Measurements from ENCODE around the gene CCDC61. TPM values are rescaled to one million over a fixed set of nuclear protein-coding genes. Genes with fewer than 3 reads are reported as not detected.

The CCDC61 gene
- polyA plus RNA-seq, 4 donors, result 7.8 to 13.3 (median 10.7) TPM

DNA sequence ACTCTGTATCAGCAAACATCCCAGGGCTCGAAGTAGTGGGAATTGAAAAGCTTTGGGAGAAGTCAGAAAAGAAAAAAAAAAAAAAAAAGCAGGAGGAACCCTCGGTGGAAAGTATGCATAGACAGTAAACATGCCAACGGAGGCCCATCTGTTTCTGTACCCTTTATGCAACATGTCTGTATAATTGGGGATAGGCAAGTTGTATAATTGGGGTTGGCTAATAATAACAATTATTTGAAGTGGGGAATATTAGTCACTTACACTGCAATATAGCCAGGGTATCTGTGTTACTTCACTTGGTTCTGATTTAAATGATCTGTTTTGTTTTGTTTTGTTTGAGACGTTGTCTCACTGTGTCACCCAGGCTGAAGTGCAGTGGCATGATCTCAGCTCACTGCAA, 57.6 kb downstream of the CCDC61 start:
- H3K27me3 ChIP-seq (ENCODE audit: control insufficient read depth in 3 of 3, insufficient read depth in 3 of 3, low read length in 3 of 3), result peaks cover 0 to 2% (median 0%) of the 10 kb centered on the region in 3 donors
- no peak overlapping the region for H3K27ac ChIP-seq (ENCODE audit: low read depth in 1 of 3, low read length in 2 of 3)
- WGBS, 3 donors, result 51 to 57% (median 53%) methylated on average over 4 of the region's 4 CpGs
- no peak overlapping the region for H3K4me3 ChIP-seq (ENCODE audit: low read depth in 1 of 3, low read length in 3 of 3)
- FAIRE-seq (no peak), DNase-seq (no peak)
- H3K4me1 ChIP-seq (ENCODE audit: control insufficient read depth in 3 of 3, insufficient read depth in 2 of 3, low read depth in 1 of 3, low read length in 2 of 3), result no peaks in the 10 kb centered on the region
- H3K9me3 ChIP-seq (ENCODE audit: control insufficient read depth in 2 of 2, insufficient read depth in 1 of 2, low read depth in 1 of 2, low read length in 1 of 2), result peaks cover 0 to 2% of the 10 kb centered on the region in 2 donors
- H3K36me3 ChIP-seq (ENCODE audit: control insufficient read depth in 3 of 3, insufficient read depth in 2 of 3, low read depth in 1 of 3, low read length in 3 of 3), result no peaks in the 10 kb centered on the region

GRCh38 chr19:46056536-46056935, 61.3 kb downstream of the CCDC61 start:
- Histone ChIP-seq H3K4me3 (ENCODE audit: low read depth in 1 of 3, low read length in 3 of 3) (no peak overlapping the region), H3K36me3 (ENCODE audit: control insufficient read depth in 3 of 3, insufficient read depth in 2 of 3, low read depth in 1 of 3, low read length in 3 of 3) (no peaks in the 10 kb centered on the region), H3K27ac (ENCODE audit: low read depth in 1 of 3, low read length in 2 of 3) (no peak overlapping the region), H3K27me3 (ENCODE audit: control insufficient read depth in 3 of 3, insufficient read depth in 3 of 3, low read length in 3 of 3) (peaks cover 0 to 2% (median 0%) of the 10 kb centered on the region in 3 donors), H3K4me1 (ENCODE audit: control insufficient read depth in 3 of 3, insufficient read depth in 2 of 3, low read depth in 1 of 3, low read length in 2 of 3) (no peaks in the 10 kb centered on the region), H3K9me3 (ENCODE audit: control insufficient read depth in 2 of 2, insufficient read depth in 1 of 2, low read depth in 1 of 2, low read length in 1 of 2) (peaks cover 0 to 3% of the 10 kb centered on the region in 2 donors)
- WGBS, 3 donors, result 51 to 65% (median 64%) methylated on average over 4 of the region's 4 CpGs
- DNase-seq (no peak), FAIRE-seq (no peak)

DNA sequence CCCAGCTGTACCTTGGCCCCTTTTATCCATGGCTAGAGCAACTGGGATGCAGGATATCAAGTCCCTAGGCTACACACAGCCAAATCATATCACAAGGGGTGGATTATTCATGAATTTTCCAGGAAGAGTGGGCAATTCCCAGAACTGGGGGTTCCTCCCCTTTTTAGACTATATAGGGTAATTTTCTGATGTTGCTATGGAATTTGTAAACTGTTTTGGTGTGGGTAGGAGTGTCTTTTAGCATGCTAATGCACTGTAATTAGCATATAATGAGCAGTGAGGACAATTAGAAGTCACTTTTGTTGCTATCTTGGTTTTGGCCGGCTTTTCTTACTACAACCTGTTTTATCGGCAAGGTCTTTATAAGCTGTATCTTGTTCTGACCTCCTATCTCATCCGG, 63.5 kb downstream of the CCDC61 start:
- H3K4me3 ChIP-seq (ENCODE audit: low read depth in 1 of 3, low read length in 3 of 3), result no peak overlapping the region
- H3K27ac ChIP-seq (ENCODE audit: low read depth in 1 of 3, low read length in 2 of 3), result no peak overlapping the region
- no peaks in the 10 kb centered on the region for H3K36me3 ChIP-seq (ENCODE audit: control insufficient read depth in 3 of 3, insufficient read depth in 2 of 3, low read depth in 1 of 3, low read length in 3 of 3)
- no peaks in the 10 kb centered on the region for H3K4me1 ChIP-seq (ENCODE audit: control insufficient read depth in 3 of 3, insufficient read depth in 2 of 3, low read depth in 1 of 3, low read length in 2 of 3)
- FAIRE-seq (no peak), DNase-seq (no peak)
- H3K27me3 ChIP-seq (ENCODE audit: control insufficient read depth in 3 of 3, insufficient read depth in 3 of 3, low read length in 3 of 3), result peaks cover 0 to 2% (median 0%) of the 10 kb centered on the region in 3 donors
- H3K9me3 ChIP-seq (ENCODE audit: control insufficient read depth in 2 of 2, insufficient read depth in 1 of 2, low read depth in 1 of 2, low read length in 1 of 2), result peaks cover 0 to 3% of the 10 kb centered on the region in 2 donors
- WGBS, 3 donors, result 93 to 95% (median 95%) methylated on average over 3 of the region's 3 CpGs

- H3K36me3 ChIP-seq (ENCODE audit: control insufficient read depth in 3 of 3, insufficient read depth in 2 of 3, low read depth in 1 of 3, low read length in 3 of 3), result no peaks in the 10 kb centered on the region
- DNase-seq, result no peak
- 93 to 99% (median 94%) methylated on average over 2 of the region's 2 CpGs for WGBS, 3 donors
- no peak for FAIRE-seq
- H3K9me3 ChIP-seq (ENCODE audit: control insufficient read depth in 2 of 2, insufficient read depth in 1 of 2, low read depth in 1 of 2, low read length in 1 of 2), result peaks cover 0 to 3% of the 10 kb centered on the region in 2 donors
- peaks cover 0 to under 1% (median 0%) of the 10 kb centered on the region in 3 donors for H3K27me3 ChIP-seq (ENCODE audit: control insufficient read depth in 3 of 3, insufficient read depth in 3 of 3, low read length in 3 of 3)
- H3K4me3 ChIP-seq (ENCODE audit: low read depth in 1 of 3, low read length in 3 of 3), result no peak overlapping the region
- H3K27ac ChIP-seq (ENCODE audit: low read depth in 1 of 3, low read length in 2 of 3), result no peak overlapping the region
- no peaks in the 10 kb centered on the region for H3K4me1 ChIP-seq (ENCODE audit: control insufficient read depth in 3 of 3, insufficient read depth in 2 of 3, low read depth in 1 of 3, low read length in 2 of 3)
Observed at GRCh38 chr19:46060012-46060411, 64.7 kb downstream of the CCDC61 start.

GRCh38 chr19:46063201-46063600, 67.9 kb downstream of the CCDC61 start:
- no peak for FAIRE-seq
- Histone ChIP-seq H3K4me3 (ENCODE audit: low read depth in 1 of 3, low read length in 3 of 3) (no peak overlapping the region), H3K36me3 (ENCODE audit: control insufficient read depth in 3 of 3, insufficient read depth in 2 of 3, low read depth in 1 of 3, low read length in 3 of 3) (no peaks in the 10 kb centered on the region), H3K9me3 (ENCODE audit: control insufficient read depth in 2 of 2, insufficient read depth in 1 of 2, low read depth in 1 of 2, low read length in 1 of 2) (peaks cover 0 to 3% of the 10 kb centered on the region in 2 donors), H3K27ac (ENCODE audit: low read depth in 1 of 3, low read length in 2 of 3) (no peak overlapping the region), H3K27me3 (ENCODE audit: control insufficient read depth in 3 of 3, insufficient read depth in 3 of 3, low read length in 3 of 3) (peaks cover 0 to 7% (median 6%) of the 10 kb centered on the region in 3 donors), H3K4me1 (ENCODE audit: control insufficient read depth in 3 of 3, insufficient read depth in 2 of 3, low read depth in 1 of 3, low read length in 2 of 3) (no peaks in the 10 kb centered on the region)
- WGBS, 3 donors, result 50 to 66% (median 56%) methylated on average over 3 of the region's 3 CpGs
- DNase-seq, result no peak

DNA sequence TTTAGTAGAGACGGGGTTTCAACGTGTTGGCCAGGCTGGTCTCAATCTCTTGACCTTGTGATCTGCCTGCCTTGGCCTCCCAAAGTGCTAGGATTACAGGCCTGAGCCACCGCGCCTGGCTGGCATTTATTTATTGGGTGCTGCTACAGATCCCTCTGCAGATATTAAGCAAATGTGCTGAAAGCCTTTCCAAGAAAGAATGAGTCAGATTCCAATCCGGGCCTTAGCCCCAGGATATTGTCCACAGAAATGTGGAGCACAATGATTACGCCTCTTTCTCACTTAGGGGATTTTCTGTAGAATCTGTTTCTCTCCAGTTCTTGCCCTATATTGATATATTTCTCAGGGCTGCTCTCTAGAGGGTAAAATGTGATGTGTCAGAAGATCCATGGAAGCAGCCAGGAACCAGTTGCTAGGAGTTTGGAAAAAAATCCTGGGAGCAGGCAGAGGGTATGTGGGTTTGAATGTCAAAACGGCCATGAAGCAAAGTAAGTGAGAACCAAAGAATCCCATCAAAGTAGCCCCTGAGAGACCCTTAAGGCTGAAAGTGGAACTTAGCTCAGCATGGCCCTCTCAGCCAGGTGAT, 70.3 kb downstream of the CCDC61 start:
- 65 to 70% (median 67%) methylated on average over 7 of the region's 7 CpGs for WGBS, 3 donors
- FAIRE-seq (no peak), DNase-seq (no peak)
- Histone ChIP-seq H3K27ac (ENCODE audit: low read depth in 1 of 3, low read length in 2 of 3) (no peak overlapping the region), H3K36me3 (ENCODE audit: control insufficient read depth in 3 of 3, insufficient read depth in 2 of 3, low read depth in 1 of 3, low read length in 3 of 3) (no peaks in the 10 kb centered on the region), H3K4me3 (ENCODE audit: low read depth in 1 of 3, low read length in 3 of 3) (no peak overlapping the region), H3K27me3 (ENCODE audit: control insufficient read depth in 3 of 3, insufficient read depth in 3 of 3, low read length in 3 of 3) (peaks cover 0 to 8% (median 7%) of the 10 kb centered on the region in 3 donors), H3K4me1 (ENCODE audit: control insufficient read depth in 3 of 3, insufficient read depth in 2 of 3, low read depth in 1 of 3, low read length in 2 of 3) (peaks cover 0 to 4% (median 0%) of the 10 kb centered on the region in 3 donors), H3K9me3 (ENCODE audit: control insufficient read depth in 2 of 2, insufficient read depth in 1 of 2, low read depth in 1 of 2, low read length in 1 of 2) (no peaks in the 10 kb centered on the region)

GRCh38 chr19:46066471-46066870, 71.2 kb downstream of the CCDC61 start:
- FAIRE-seq (no peak), DNase-seq (no peak)
- Histone ChIP-seq H3K27me3 (ENCODE audit: control insufficient read depth in 3 of 3, insufficient read depth in 3 of 3, low read length in 3 of 3) (peaks cover 0 to 12% (median 8%) of the 10 kb centered on the region in 3 donors), H3K36me3 (ENCODE audit: control insufficient read depth in 3 of 3, insufficient read depth in 2 of 3, low read depth in 1 of 3, low read length in 3 of 3) (no peaks in the 10 kb centered on the region), H3K27ac (ENCODE audit: low read depth in 1 of 3, low read length in 2 of 3) (no peak overlapping the region), H3K9me3 (ENCODE audit: control insufficient read depth in 2 of 2, insufficient read depth in 1 of 2, low read depth in 1 of 2, low read length in 1 of 2) (no peaks in the 10 kb centered on the region), H3K4me3 (ENCODE audit: low read depth in 1 of 3, low read length in 3 of 3) (no peak overlapping the region), H3K4me1 (ENCODE audit: control insufficient read depth in 3 of 3, insufficient read depth in 2 of 3, low read depth in 1 of 3, low read length in 2 of 3) (peaks cover 0 to 4% (median 0%) of the 10 kb centered on the region in 3 donors)
- 82 to 92% (median 86%) methylated on average over 1 of the region's 1 CpG for WGBS, 3 donors

DNA sequence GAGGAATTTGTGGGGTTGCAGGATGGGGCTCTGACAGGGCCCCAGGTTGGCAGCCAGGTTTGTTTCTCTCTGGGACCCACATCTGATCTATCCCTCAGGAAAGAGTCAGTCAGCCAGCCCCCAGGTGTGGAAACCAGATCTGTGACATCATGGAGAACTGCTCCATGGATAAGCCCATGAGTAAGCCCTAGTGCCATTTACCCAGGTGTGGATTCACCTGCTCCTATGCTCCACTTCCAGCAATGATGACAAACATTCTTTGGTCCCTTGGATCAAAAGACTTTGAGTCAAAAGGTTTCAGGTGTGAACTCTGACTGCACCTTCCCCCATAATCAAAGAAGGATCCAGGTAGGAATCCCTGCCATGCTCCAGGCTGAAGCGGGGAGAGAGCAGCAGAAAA, 72.4 kb downstream of the CCDC61 start:
- H3K36me3 ChIP-seq (ENCODE audit: control insufficient read depth in 3 of 3, insufficient read depth in 2 of 3, low read depth in 1 of 3, low read length in 3 of 3), result no peaks in the 10 kb centered on the region
- H3K9me3 ChIP-seq (ENCODE audit: control insufficient read depth in 2 of 2, insufficient read depth in 1 of 2, low read depth in 1 of 2, low read length in 1 of 2), result no peaks in the 10 kb centered on the region
- DNase-seq (no peak), FAIRE-seq (no peak)
- H3K4me3 ChIP-seq (ENCODE audit: low read depth in 1 of 3, low read length in 3 of 3), result no peak overlapping the region
- no peak overlapping the region for H3K27ac ChIP-seq (ENCODE audit: low read depth in 1 of 3, low read length in 2 of 3)
- peaks cover 0 to 4% (median 0%) of the 10 kb centered on the region in 3 donors for H3K4me1 ChIP-seq (ENCODE audit: control insufficient read depth in 3 of 3, insufficient read depth in 2 of 3, low read depth in 1 of 3, low read length in 2 of 3)
- H3K27me3 ChIP-seq (ENCODE audit: control insufficient read depth in 3 of 3, insufficient read depth in 3 of 3, low read length in 3 of 3), result peaks cover 0 to 12% (median 10%) of the 10 kb centered on the region in 3 donors
- WGBS, 3 donors, result 67 to 92% (median 84%) methylated on average over 1 of the region's 1 CpG
